GM12878 (cell line): ENCODE data around the gene CNPPD1. TPM values are rescaled to one million over a fixed set of nuclear protein-coding genes. Genes with fewer than 3 reads are reported as not detected.

Source experiments
- ATAC-seq: fragments of 200-7000 bp; cut with Tn5 transposase; 3 replicates; pipeline ENCODE4 v1.9.1; 2020; ENCODE audit warnings: mild to moderate bottlenecking, moderate library complexity
- BruUV-seq: library from RNA; stranded (reverse); fragments of 400-500 nt; replicated peaks from 2 replicates; lab custom pipeline; 2021; lab: Mats Ljungman, UMichigan
- CTCF ChIA-PET: fragments of 300-600 bp; sonication (Branson Sonifier 250); formaldehyde crosslinking; extraction: SDS; loops from one replicate; lab custom pipeline; 2021; ENCODE audit warnings: inconsistent platforms; lab: Yijun Ruan, JAX
- POLR2A ChIA-PET: fragments of 350-600 bp; formaldehyde crosslinking; extraction: SDS; loops from one replicate; lab custom pipeline; 2021; ENCODE audit warnings: inconsistent platforms; lab: Charles Lee
- RAD21 ChIA-PET: fragments of 300-600 bp; sonication (Branson Sonifier 250); formaldehyde crosslinking; loops from one replicate; lab custom pipeline; 2023; ENCODE audit warnings: antibody characterized with exemption; ENCODE audit not compliant: unreplicated experiment; lab: Charles Lee
- SMC1A ChIA-PET: fragments of 300-600 bp; sonication (Branson Sonifier 250); formaldehyde crosslinking; loops from one replicate; lab custom pipeline; 2023; ENCODE audit not compliant: unreplicated experiment, uncharacterized antibody; lab: Charles Lee
- DNase-seq: peaks from one replicate; pipeline ENCODE4 v3.0.0-alpha.2; 2011; ENCODE audit warnings: low read depth, low spot score
- FAIRE-seq: peaks from 3 replicates; lab custom pipeline; 2011; peaks lifted over from hg19 to GRCh38; lab: Jason Lieb, UNC
- H2AFZ ChIP-seq: 2 replicates; pipeline ENCODE4 v1.6.0; 2011; ENCODE audit warnings: low read depth, low read length, control low read depth; ENCODE audit not compliant: control insufficient read depth
- H3K27ac ChIP-seq: 2 replicates; pipeline ENCODE4 v1.5.1; 2011; ENCODE audit warnings: control low read depth; ENCODE audit not compliant: control insufficient read depth, insufficient read depth
- H3K27me3 ChIP-seq, 2 experiments: replicated peaks in 1 of 2; 2 replicates each; pipeline versions ENCODE4 v1.6.0 to v1.6.1; 2011; ENCODE audit warnings: low read length in 1 of 2; ENCODE audit not compliant: control insufficient read depth in 2 of 2, insufficient read depth in 2 of 2
- H3K36me3 ChIP-seq, 2 experiments: 2 replicates each; pipeline ENCODE4 v1.5.1; 2011; ENCODE audit warnings: low read length in 1 of 2; ENCODE audit not compliant: control insufficient read depth in 2 of 2, insufficient read depth in 2 of 2
- H3K4me1 ChIP-seq: 2 replicates; pipeline ENCODE4 v1.6.1; 2011; ENCODE audit warnings: mild to moderate bottlenecking, low read length, moderate library complexity, mixed read lengths; ENCODE audit not compliant: control insufficient read depth, insufficient read depth
- H3K4me2 ChIP-seq: 2 replicates; pipeline ENCODE4 v1.6.0; 2011; ENCODE audit warnings: control low read depth; ENCODE audit not compliant: control insufficient read depth, insufficient read depth
- H3K4me3 ChIP-seq: fragments of 200-600 bp; sonication (generic); 2 replicates; pipeline ENCODE4 v1.5.1; 2016
- H3K79me2 ChIP-seq: 2 replicates; pipeline ENCODE4 v1.6.0; 2011; ENCODE audit warnings: low read length; ENCODE audit not compliant: control insufficient read depth, insufficient read depth
- H3K9ac ChIP-seq: 2 replicates; pipeline ENCODE4 v1.8.0; 2011; ENCODE audit warnings: low read length, control low read depth, mixed read lengths; ENCODE audit not compliant: control insufficient read depth, insufficient read depth
- H3K9me3 ChIP-seq: replicated peaks from 3 replicates; pipeline ENCODE4 v1.5.1; 2011; ENCODE audit warnings: mild to moderate bottlenecking, low read length; ENCODE audit not compliant: control insufficient read depth, insufficient read depth
- H4K20me1 ChIP-seq: 2 replicates; pipeline ENCODE4 v1.6.0; 2011; ENCODE audit not compliant: control insufficient read depth, insufficient read depth
- ASH2L ChIP-seq: fragments of 300-600, 200-600 bp; sonication (generic); IDR thresholded peaks from 2 replicates; pipeline ENCODE4 v1.6.1; 2017; ENCODE audit warnings: low read depth, mild to moderate bottlenecking, borderline replicate concordance
- CHD2 ChIP-seq: IDR thresholded peaks from 2 replicates; pipeline ENCODE4 v1.6.1; 2011; ENCODE audit warnings: low read depth, low read length, improper control_type of control experiment, borderline replicate concordance
- EP300 ChIP-seq, 2 experiments: fragments of 150-350 bp in 1 of 2; IDR thresholded peaks; 2 replicates each; pipeline ENCODE4 v1.6.1; 2011 to 2012; ENCODE audit warnings: low read depth in 2 of 2, low read length in 2 of 2, borderline replicate concordance in 1 of 2, improper control_type of control experiment in 1 of 2, inconsistent platforms in 1 of 2; ENCODE audit not compliant: control insufficient read depth in 1 of 2
- KDM1A ChIP-seq: fragments of 200-600 bp; sonication (generic); IDR thresholded peaks from 2 replicates; pipeline ENCODE4 v1.6.1; 2016; ENCODE audit warnings: borderline replicate concordance
- SRF ChIP-seq, 2 experiments: IDR thresholded peaks; 2 replicates each; pipeline ENCODE4 v1.6.1; 2011; ENCODE audit warnings: low read depth in 2 of 2, low read length in 2 of 2, mild to moderate bottlenecking in 1 of 2, moderate library complexity in 1 of 2
- WGBS: methylation state at CpG from one replicate; pipeline ENCODE4 v1.1.6; 2016; ENCODE audit warnings: low lambda C conversion rate; ENCODE audit not compliant: insufficient replicate concordance, insufficient coverage; ENCODE audit errors: missing lambda C conversion rate; 5-methylcytosine and 5-hydroxymethylcytosine counted together
- in situ Hi-C: fragments of 300-500 bp; cut with MboI; formaldehyde crosslinking; loops from 9 replicates; pipeline ENCODE4 v1.14.3; 2018; ENCODE audit warnings: mixed read lengths
- intact Hi-C: fragments of 100-400 bp; cut with micrococcal nuclease; formaldehyde crosslinking; loops from one replicate; pipeline ENCODE4 v1.14.2; 2022; ENCODE audit not compliant: unreplicated experiment
- polyA plus RNA-seq, 11 experiments: library from polyadenylated mRNA; depleted of rRNA in 4 of 11; unstranded in 6 of 11; stranded (reverse) in 5 of 11; fragments of >200 nt; fragmentation: Nextera tagmentation in 4 of 11; fragmentation: Illumina TruSeq in 1 of 11; extraction: Ambion mirVana in 4 of 11; extraction: Trizol in 1 of 11; gene quantifications; 1 replicate in 1 of 11; 2 replicates in 10 of 11; pipeline versions ENCODE4 v1.2.1 to v1.2.3, GENCODE V29; 2011 to 2016; ENCODE audit warnings: inconsistent platforms in 2 of 11, missing spikeins in 2 of 11, low read depth in 1 of 11
- total RNA-seq, 4 experiments: library from RNA; depleted of rRNA in 3 of 4; stranded (reverse); fragments of >200 nt in 3 of 4; fragmentation: Illumina TruSeq in 1 of 4; extraction: Trizol in 1 of 4; gene quantifications; 2 replicates each; pipeline versions ENCODE4 v1.2.1 to v1.2.3, GENCODE V29; 2013 to 2021

CNPPD1 gene
- total and polyA plus RNA-seq, 10 of the 15 experiments (the other 5 are each of a cell fraction or from before 2014, with no cell fraction given), result 12.2 to 86.6 (median 43.4) TPM

DNA sequence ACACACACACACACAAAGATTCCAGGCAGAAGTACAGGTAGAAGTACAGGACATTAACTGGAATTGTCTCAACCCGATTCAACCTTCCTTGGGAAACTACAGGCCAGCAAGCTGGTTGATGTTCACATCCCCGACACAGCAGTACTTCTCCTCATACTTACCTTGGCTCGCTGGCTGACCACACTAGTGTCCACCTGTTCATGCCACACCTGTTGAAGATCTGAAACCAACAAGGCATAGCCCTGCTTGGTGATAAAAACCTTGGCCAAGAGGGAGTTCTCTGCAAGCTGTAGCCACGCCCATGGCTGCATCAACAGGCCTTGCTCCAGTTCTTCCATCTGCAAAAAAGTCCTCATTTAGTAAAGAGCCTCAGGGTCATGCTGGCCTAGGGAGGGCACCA is 18.7 kb downstream of the CNPPD1 start:
- RAD21 ChIA-PET, result interaction anchor here (1.0 to 3.4 kb wide), 3 partner anchors 71 to 141 kb away, joined by 6 to 30 read pairs (median 22); no protein-coding TSS in a partner anchor
- 67% methylated on average over 4 of the region's 4 CpGs for WGBS
- Histone ChIP-seq H2AFZ (no peak overlapping the region), H3K9me3 (no peaks in the 10 kb centered on the region), H4K20me1 (no peaks in the 10 kb centered on the region), H3K27me3 (no peaks in the 10 kb centered on the region), H3K79me2 (peaks cover 2% of the 10 kb centered on the region), H3K4me2 (no peak overlapping the region), H3K27ac (no peak overlapping the region), H3K4me3 (no peak overlapping the region), H3K9ac (no peak overlapping the region), H3K4me1 (peaks cover 4% of the 10 kb centered on the region; the same call in 1 of the 2 replicates), H3K36me3 (peaks cover 0 to 3% of the 10 kb centered on the region in 2 experiments; a peak in 1 of 4 replicates)
- in situ Hi-C loops (loop anchor here (5.0 kb wide), 1 partner anchor 139 kb away; no protein-coding TSS in a partner anchor), intact Hi-C loops (no loop called here)
- FAIRE-seq (no peak), ATAC-seq (no peak), DNase-seq (no peak)
- POLR2A ChIA-PET, result interaction anchor here (0.6 to 0.9 kb wide), 2 partner anchors 60 to 432 kb away, joined by 3 read pairs; no protein-coding TSS in a partner anchor
- CTCF ChIA-PET, result interaction anchor here (0.6 to 10.0 kb wide), 17 partner anchors 12 to 488 kb away, joined by 3 to 208 read pairs (median 6); partner anchors contain the start of gene SLC23A3
- SMC1A ChIA-PET, result interaction anchor here (0.7 to 5.1 kb wide), 9 partner anchors 10 to 194 kb away, joined by 3 to 49 read pairs (median 4); partner anchors contain the start of gene ABCB6
- TF ChIP-seq SRF (IDR thresholded peaks at IDR 0.05; ENCODE audit: low read depth in 2 of 2, low read length in 2 of 2) (no peak), CHD2 (no peak), EP300 (IDR thresholded peaks at IDR 0.05; ENCODE audit: borderline replicate concordance in 1 of 2, control insufficient read depth in 1 of 2, low read depth in 2 of 2, low read length in 2 of 2) (no peak), ASH2L (no peak), KDM1A (no peak)
- no TSS peak for BruUV-seq
